HepG2 (cell line): ENCODE data around the gene NDRG3.

Experiments
- E2F1 ChIP-seq: sonication (generic); formaldehyde crosslinking; IDR thresholded peaks from 2 replicates; pipeline ENCODE4 v1.5.0; 2020; ENCODE audit warnings: missing genetic modification reagents
- JUNB ChIP-seq: sonication (generic); formaldehyde crosslinking; IDR thresholded peaks from 2 replicates; pipeline ENCODE4 v1.8.0; 2022; ENCODE audit warnings: missing genetic modification reagents, mild to moderate bottlenecking, borderline replicate concordance
- SRF ChIP-seq: IDR thresholded peaks from 2 replicates; pipeline ENCODE4 v1.6.1; 2011; ENCODE audit warnings: mild to moderate bottlenecking, low read depth, low read length, moderate library complexity
- ZNF562 ChIP-seq: sonication (generic); formaldehyde crosslinking; IDR thresholded peaks from 2 replicates; pipeline ENCODE4 v1.8.0; 2022; ENCODE audit warnings: missing genetic modification reagents, borderline replicate concordance
- TF ChIP-seq, protein P1 (sequence below): sonication (generic); formaldehyde crosslinking; IDR thresholded peaks from 2 replicates; pipeline ENCODE4 v1.5.0; 2020; ENCODE audit warnings: mild to moderate bottlenecking, missing genetic modification reagents, moderate library complexity

GRCh38 chr20:36756496-36756895 lies 10.6 kb upstream of the NDRG3 start:
- TF ChIP-seq, protein P1, sequence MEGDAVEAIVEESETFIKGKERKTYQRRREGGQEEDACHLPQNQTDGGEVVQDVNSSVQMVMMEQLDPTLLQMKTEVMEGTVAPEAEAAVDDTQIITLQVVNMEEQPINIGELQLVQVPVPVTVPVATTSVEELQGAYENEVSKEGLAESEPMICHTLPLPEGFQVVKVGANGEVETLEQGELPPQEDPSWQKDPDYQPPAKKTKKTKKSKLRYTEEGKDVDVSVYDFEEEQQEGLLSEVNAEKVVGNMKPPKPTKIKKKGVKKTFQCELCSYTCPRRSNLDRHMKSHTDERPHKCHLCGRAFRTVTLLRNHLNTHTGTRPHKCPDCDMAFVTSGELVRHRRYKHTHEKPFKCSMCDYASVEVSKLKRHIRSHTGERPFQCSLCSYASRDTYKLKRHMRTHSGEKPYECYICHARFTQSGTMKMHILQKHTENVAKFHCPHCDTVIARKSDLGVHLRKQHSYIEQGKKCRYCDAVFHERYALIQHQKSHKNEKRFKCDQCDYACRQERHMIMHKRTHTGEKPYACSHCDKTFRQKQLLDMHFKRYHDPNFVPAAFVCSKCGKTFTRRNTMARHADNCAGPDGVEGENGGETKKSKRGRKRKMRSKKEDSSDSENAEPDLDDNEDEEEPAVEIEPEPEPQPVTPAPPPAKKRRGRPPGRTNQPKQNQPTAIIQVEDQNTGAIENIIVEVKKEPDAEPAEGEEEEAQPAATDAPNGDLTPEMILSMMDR (CRISPR knock-in tag): no peak
- TF ChIP-seq JUNB (CRISPR knock-in tag) (no peak), ZNF562 (CRISPR knock-in tag) (no peak), E2F1 (no peak), SRF (no peak)
